ENCODE measurements around the gene GDF11.
A peak's percentile ranks its signal among the peaks of the same experiment; 100 is the strongest.

GDF11 gene

GRCh38 chr12:55724226-55724939 is 18.5 kb upstream of the GDF11 start:
- peak; percentile 13 to 33 for DNase-seq

DNA sequence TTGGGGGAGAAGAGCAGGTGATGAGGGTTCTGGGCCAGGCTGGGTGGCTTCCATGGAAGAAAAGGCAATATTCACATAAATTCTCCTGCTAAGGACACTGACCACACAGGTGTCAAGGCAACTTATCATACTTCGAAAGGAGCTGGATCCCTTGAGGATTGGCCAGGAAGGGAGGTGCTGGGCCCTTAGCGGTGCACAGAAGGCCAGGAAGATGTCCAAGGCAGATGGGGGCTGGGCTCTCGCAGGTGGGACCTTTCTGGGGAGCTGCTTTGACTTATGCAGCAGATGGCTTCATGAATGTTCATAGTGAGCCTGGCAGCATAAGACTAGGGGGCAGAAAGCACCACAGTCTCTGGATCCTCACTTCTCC is 18.0 kb upstream of the GDF11 start:
- no peak for DNase-seq

DNA sequence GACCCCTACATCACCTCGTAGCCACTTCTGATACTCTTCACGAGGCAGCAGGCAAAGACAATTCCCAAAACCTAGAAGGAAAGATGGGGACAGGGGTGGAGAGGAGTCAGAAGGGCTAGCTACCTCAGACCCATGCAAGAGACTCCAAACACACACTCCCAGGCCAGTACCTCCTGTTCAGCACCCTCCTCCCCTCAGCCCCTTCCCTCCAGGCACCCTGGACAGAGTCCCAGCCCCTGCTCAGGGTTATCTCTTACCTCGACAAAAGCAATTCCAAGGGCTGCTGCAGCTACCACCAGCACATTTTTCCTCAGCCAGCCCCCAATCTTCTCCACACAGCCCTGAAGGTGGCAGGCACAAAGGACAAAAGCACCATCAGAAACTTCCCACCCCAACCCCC is 17.4 kb upstream of the GDF11 start:
- DNase-seq: no peak

GRCh38 chr12:55726971-55727370 is 16.0 kb upstream of the GDF11 start:
- no peak for DNase-seq

- no peak for DNase-seq
Observed at GRCh38 chr12:55727643-55728185, 15.2 kb upstream of the GDF11 start.

- peak in 1 of 2 donors; percentile 49 for DNase-seq
Observed at GRCh38 chr12:55728186-55728938, 14.6 kb upstream of the GDF11 start.

- peak; percentile 38 to 66 for DNase-seq
Observed at GRCh38 chr12:55728939-55729818, 13.7 kb upstream of the GDF11 start, which contains the start of gene CD63. Gene CD63 (minus strand): TSS chr12:55729009. CDS start chr12:55728341, 668 bp downstream.

DNA sequence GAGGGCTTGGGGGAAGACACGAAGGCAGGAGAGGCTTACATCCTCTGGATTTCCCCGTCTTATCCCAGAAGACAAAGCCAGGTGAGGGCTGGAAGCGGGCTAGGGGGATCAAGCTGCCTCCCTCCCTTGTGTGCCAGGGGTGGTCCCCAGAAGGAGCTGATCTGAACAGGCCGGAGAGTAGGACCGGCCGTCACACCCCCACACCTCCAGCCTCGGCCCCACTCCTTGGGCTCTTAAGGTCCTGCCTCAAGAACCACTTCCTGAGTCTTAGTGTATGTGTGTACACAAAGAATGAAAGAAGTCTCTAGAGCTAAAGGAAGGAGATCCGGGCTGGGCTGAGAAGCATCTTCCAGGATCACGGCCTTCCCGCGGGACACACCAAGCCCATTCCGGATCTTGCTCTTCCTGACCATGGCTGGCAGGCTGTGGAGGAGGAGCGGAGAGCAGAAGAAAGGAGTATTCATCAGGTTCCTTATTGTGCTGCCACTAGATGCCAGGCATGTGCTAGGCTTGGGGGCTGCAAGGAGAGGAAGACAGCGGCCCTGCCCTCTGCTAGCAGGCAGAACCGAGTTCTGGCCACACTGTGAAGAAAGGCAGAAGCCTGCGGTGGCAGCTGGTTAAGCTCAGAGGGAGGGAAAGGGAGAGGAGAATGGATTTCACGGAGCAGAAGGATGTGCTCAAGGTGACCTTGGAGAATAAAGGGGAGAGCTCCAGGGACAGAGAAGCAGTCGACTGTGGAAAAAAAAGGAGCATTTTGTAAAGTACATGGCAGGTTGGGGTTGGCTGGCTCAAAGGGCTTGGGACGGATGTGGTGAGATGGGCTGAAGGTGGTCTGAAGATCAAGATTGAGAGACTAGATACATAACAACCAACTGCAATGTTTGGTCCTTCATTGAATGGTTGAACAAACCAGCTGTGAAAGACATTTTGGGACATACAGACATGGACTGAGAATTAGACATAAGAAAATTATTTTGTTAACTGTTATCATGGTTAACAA is 12.8 kb upstream of the GDF11 start:
- DNase-seq: peak in 1 of 2 donors; percentile 52

GRCh38 chr12:55732288-55732687 is 10.6 kb upstream of the GDF11 start:
- DNase-seq: no peak

DNA sequence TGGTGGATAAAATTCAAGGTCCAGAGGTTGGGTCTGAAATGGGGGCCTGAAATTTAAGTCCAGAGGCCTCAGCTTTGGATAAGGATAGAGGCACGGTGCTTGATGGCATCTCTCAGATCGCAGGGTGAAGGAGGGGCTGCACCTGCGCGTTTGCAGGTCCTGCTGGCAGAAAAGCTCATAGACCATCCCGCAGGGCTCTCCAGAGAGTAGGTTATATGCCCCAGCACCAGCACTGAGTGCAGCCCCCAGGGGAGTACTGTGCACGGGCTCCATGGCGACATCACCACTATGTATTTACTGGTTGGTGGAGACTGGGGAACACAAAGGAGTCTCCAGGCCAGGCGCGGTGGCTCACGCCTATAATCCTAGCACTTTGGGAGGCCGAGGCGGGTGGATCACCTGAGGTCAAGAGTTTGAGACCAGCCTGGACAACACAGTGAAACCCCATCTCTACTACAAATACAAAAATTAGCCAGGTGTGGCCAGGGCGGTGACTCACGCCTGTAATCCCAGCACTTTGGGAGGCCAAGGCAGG is 9.8 kb upstream of the GDF11 start:
- no peak for DNase-seq

- no peak for DNase-seq
Observed at GRCh38 chr12:55733858-55734257, 9.1 kb upstream of the GDF11 start.

GRCh38 chr12:55734595-55734994 is 8.3 kb upstream of the GDF11 start:
- no peak for DNase-seq

- DNase-seq: no peak
Observed at GRCh38 chr12:55736076-55736475, 6.8 kb upstream of the GDF11 start.

DNA sequence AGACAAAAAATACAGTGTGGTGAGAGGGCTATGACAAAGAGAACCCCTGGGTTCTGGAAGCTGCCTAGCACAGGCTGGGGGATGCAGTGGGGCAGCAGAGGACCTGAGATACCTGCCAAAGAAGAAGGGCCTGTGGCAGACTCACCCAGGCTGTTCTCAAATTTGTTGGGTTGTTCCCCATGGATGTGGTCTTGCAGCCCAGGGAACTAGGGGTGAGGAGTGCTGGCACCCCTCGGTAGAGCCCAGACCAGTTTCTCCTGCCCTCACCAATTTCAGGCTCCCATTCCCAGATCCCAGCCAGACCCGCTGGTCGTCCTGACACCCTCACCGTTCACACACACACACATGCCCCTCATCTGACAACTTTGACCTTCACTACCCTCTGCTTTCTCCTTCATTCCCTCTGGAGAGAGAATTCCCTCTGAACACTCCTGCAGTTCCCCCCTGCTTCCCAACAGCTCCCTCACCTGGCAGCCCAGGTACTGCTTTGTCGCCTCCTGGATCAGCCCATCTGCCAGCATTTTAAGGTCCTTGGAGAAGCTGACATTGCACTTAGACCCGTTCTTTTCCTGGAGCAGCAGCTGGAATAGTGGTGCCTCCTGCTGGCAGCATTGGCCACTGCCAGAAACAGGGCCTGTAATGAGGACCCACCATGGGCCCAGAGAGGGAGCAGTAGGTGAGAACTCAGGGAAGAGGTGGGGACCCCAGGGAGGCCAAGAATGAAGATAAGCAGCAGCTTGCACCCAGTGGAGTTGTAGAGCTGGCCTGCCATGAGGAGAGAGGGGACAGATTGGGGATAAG is 5.9 kb upstream of the GDF11 start:
- DNase-seq: peak; percentile 15 to 40

DNA sequence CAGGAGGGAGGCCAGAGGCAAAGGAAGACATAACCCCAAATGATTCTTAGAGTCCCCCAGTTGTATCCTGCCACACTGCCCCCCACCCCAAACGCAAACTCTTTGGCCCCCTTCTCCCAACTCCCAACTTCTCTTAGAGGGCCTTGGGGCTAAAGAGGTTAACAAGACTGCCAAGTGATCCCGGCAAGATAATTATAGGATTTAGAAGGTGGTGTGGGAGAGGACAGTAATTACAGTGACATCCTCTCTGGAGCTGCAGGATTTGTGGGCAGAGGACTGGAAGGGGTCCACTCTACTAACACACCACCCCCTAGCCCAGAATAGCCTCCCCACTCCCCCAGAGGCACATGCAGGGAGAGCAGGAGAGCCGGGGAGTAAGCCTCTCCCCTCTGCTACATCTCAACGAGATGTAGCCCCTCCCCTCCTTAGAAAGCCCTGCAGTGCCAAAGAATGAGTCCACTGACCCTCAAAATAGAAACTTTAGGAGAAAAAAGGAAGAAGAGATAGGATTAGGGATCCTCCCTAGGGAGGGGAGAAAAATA is 5.3 kb upstream of the GDF11 start:
- DNase-seq: no peak

DNA sequence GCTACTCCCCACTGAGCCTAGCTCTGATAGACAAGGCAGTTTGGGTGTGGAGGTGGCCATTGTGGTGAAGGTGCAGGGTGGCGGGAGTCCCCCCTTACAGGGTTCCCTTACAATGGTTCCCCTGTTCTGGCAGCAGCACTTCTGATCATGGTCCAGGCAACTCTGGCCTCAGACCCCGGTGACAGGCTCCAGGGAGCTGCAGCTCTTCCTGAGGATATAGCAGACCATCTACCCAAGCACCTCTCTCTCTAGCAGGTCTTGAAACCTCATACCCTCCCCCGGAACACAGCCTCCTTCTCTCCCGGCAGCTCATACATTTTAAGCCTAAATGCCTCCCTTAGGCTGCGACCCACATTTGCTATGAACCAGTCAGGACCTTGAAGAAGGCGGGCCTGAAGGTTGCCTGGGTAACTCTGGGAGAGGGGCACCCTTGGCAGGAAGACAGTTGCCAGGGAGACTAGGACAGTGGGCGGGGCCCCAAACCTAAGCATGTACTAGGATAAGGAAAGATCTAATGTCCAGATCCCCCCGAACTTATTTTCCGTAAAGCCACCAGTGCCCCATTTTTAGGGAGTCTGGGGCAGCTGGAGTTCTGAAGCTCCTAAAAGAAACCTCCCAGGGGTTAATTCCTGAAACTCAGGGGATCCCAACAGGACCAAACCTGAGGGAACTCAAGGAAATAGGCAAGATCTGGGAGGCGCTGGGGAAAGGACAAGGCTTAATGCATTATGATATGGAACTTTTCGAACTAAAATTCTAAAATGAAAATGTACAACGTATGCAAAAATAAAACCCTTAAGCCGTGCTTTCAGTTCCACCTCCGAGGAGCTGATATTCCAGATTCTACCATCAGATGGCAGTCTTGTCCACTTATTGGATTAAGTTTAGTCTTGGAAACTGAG is 4.5 kb upstream of the GDF11 start:
- DNase-seq: peak; percentile 20 to 73

DNA sequence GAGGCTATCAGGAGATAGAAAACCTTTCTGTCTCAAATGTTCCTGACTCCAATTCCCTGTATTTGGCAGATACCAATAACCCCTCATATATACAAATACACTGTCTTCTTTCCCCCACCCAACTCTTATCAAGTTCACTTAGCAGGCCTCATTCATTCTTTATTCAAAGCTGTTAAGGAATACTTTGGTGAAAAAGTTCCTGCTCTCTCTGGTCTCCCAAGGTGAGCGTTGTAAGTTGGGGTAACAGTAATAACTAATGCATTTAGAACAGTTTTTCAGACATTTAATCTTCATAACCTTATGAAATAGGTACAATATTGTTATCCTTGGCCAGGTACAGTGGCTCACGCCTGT is 3.9 kb upstream of the GDF11 start:
- no peak for DNase-seq

DNA sequence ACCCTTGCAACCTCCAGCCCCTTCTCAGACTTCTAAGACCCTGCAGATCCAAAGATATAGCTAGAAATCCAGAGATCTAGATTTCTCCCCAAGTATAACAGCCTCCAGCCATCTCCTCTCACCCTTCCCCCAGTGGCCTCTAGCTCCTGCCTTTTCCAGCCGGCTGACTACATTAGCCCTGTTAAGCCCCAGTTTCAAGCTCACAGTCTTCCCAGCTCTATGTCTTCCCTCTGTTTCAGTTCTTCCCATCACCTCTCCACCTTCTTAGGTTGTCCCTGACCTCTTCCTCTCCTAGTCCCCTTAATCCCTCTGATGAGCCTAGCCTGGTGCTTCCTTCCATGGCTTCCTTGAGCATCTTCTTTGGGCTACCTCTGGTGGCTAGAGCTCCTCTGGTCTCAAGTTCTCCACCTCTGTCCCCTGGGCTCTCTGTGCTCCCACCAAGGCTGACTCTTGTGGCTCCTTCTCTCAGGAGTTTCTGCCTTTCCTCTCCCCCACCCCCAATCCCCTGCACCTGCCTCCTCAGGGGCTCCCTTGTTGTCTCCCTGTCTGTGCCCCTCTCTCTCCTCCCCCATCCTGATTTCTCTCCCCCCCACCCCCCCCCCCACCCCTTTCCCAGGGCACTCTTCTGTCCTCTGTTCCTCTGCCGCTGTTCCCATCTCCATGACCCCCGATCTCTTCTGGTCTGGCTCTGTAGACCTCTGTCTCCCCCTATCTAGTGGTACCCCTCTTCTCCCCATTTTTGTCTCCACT is 816 bp upstream of the GDF11 start:
- no peak for DNase-seq
